IMR-90 (cell line): Measurements from ENCODE around the gene CDK15. TPM values are rescaled to one million over a fixed set of nuclear protein-coding genes. Genes with fewer than 3 reads are reported as not detected.

ENCODE experiments used
- ATAC-seq: fragments of 200-7000 bp; cut with Tn5 transposase; 2 replicates; pipeline ENCODE4 v1.9.1; 2020; ENCODE audit warnings: low read depth, mild to moderate bottlenecking, moderate library complexity
- BruUV-seq: library from RNA; stranded (reverse); fragments of 400-500 nt; replicated peaks from 2 replicates; lab custom pipeline; 2021; lab: Mats Ljungman, UMichigan
- CTCF ChIA-PET: fragments of 300-600 bp; formaldehyde crosslinking; extraction: SDS; loops from one replicate; lab custom pipeline; 2021; ENCODE audit warnings: antibody characterized with exemption; lab: Yijun Ruan, JAX
- POLR2A ChIA-PET: fragments of 300-600 bp; sonication (Branson Sonifier 250); formaldehyde crosslinking; loops from one replicate; lab custom pipeline; 2022; ENCODE audit warnings: antibody characterized with exemption; ENCODE audit not compliant: unreplicated experiment; lab: Charles Lee
- DNase-seq: peaks from one replicate; pipeline ENCODE4 v3.0.0; 2013
- H2AFZ ChIP-seq: replicated peaks from 2 replicates; pipeline ENCODE3; 2013; ENCODE audit warnings: low read length, mild to moderate bottlenecking; ENCODE audit not compliant: poor library complexity
- H2AK5ac ChIP-seq: 2 replicates; pipeline ENCODE4 v1.6.1; 2013; ENCODE audit warnings: low read depth, low read length, inconsistent platforms
- H2AK9ac ChIP-seq: replicated peaks from 2 replicates; pipeline ENCODE3; 2013; ENCODE audit warnings: mild to moderate bottlenecking, low read depth, low read length, moderate library complexity; ENCODE audit not compliant: poor library complexity
- H2BK120ac ChIP-seq: 2 replicates; pipeline ENCODE4 v1.6.1; 2013; ENCODE audit warnings: low read depth, low read length, inconsistent platforms
- H2BK15ac ChIP-seq: 3 replicates; pipeline ENCODE4 v1.6.1; 2013; ENCODE audit warnings: low read depth, low read length, inconsistent platforms
- H2BK20ac ChIP-seq: 2 replicates; pipeline ENCODE4 v1.6.1; 2013; ENCODE audit warnings: low read depth, mild to moderate bottlenecking, inconsistent platforms, low read length, moderate library complexity
- H2BK5ac ChIP-seq: 2 replicates; pipeline ENCODE4 v1.6.1; 2013; ENCODE audit warnings: mild to moderate bottlenecking, low read depth, low read length, inconsistent platforms; ENCODE audit not compliant: poor library complexity, severe bottlenecking
- H3K14ac ChIP-seq: replicated peaks from 2 replicates; pipeline ENCODE4 v1.6.1; 2013; ENCODE audit warnings: low read depth, low read length, inconsistent platforms
- H3K18ac ChIP-seq: 2 replicates; pipeline ENCODE4 v1.6.1; 2013; ENCODE audit warnings: low read depth, low read length, control low read depth
- H3K23ac ChIP-seq: 2 replicates; pipeline ENCODE4 v1.6.1; 2013; ENCODE audit warnings: low read depth, low read length, inconsistent platforms
- H3K27ac ChIP-seq: 2 replicates; pipeline ENCODE4 v1.5.1; 2013; ENCODE audit warnings: mild to moderate bottlenecking, control low read depth, low read length; ENCODE audit not compliant: insufficient read depth
- H3K27me3 ChIP-seq: 2 replicates; pipeline ENCODE4 v1.6.1; 2013; ENCODE audit warnings: low read length; ENCODE audit not compliant: control insufficient read depth, insufficient read depth
- H3K36me3 ChIP-seq: 2 replicates; pipeline ENCODE4 v1.6.1; 2013; ENCODE audit warnings: low read length, mixed read lengths; ENCODE audit not compliant: control insufficient read depth, insufficient read depth
- H3K4ac ChIP-seq: 2 replicates; pipeline ENCODE4 v1.6.1; 2013; ENCODE audit warnings: low read depth, low read length, inconsistent platforms
- H3K4me1 ChIP-seq: 2 replicates; pipeline ENCODE4 v1.6.1; 2013; ENCODE audit warnings: low read length, mixed read lengths; ENCODE audit not compliant: control insufficient read depth, insufficient read depth
- H3K4me2 ChIP-seq: 2 replicates; pipeline ENCODE4 v1.6.1; 2013; ENCODE audit warnings: low read depth, mild to moderate bottlenecking, control low read depth, low read length, moderate library complexity
- H3K4me3 ChIP-seq: 2 replicates; pipeline ENCODE4 v1.5.1; 2013; ENCODE audit warnings: low read depth, mild to moderate bottlenecking, control low read depth, low read length, moderate library complexity; ENCODE audit not compliant: insufficient read depth
- H3K56ac ChIP-seq: 2 replicates; pipeline ENCODE4 v1.6.1; 2013; ENCODE audit warnings: low read length, inconsistent platforms; ENCODE audit not compliant: insufficient read depth; ENCODE audit errors: extremely low read depth
- H3K79me1 ChIP-seq, 2 experiments: 2 replicates each; pipeline ENCODE4 v1.6.1; 2013; ENCODE audit warnings: low read length in 2 of 2, inconsistent platforms in 1 of 2, low read depth in 1 of 2
- H3K9ac ChIP-seq: 2 replicates; pipeline ENCODE4 v1.6.1; 2013; ENCODE audit warnings: low read depth, low read length, control low read depth
- H3K9me1 ChIP-seq: 2 replicates; pipeline ENCODE4 v1.6.1; 2013; ENCODE audit warnings: low read length, inconsistent platforms; ENCODE audit not compliant: insufficient read depth
- H3K9me3 ChIP-seq: 2 replicates; pipeline ENCODE4 v1.6.1; 2013; ENCODE audit warnings: low read length; ENCODE audit not compliant: control insufficient read depth, insufficient read depth
- H4K20me1 ChIP-seq: 2 replicates; pipeline ENCODE4 v1.6.1; 2013; ENCODE audit warnings: low read length, inconsistent platforms; ENCODE audit not compliant: insufficient read depth
- H4K5ac ChIP-seq: 2 replicates; pipeline ENCODE4 v1.6.1; 2013; ENCODE audit warnings: mild to moderate bottlenecking, low read depth, low read length, control low read depth
- H4K8ac ChIP-seq, 2 experiments: 2 replicates each; pipeline ENCODE4 v1.6.1; 2013; ENCODE audit warnings: low read depth in 2 of 2, low read length in 2 of 2, control low read depth in 1 of 2, inconsistent platforms in 1 of 2
- H4K91ac ChIP-seq: 2 replicates; pipeline ENCODE4 v1.6.1; 2013; ENCODE audit warnings: low read depth, low read length, inconsistent platforms; ENCODE audit not compliant: insufficient read depth
- BHLHE40 ChIP-seq: fragments of 150-350 bp; IDR thresholded peaks from 2 replicates; pipeline ENCODE4 v1.6.1; 2016; ENCODE audit warnings: mild to moderate bottlenecking, low read depth, low read length
- CEBPB ChIP-seq: IDR thresholded peaks from 2 replicates; pipeline ENCODE4 v1.6.1; 2012; ENCODE audit warnings: low read depth, low read length, improper control_type of control experiment
- FOS ChIP-seq: fragments of 150-350 bp; IDR thresholded peaks from 2 replicates; pipeline ENCODE4 v1.6.1; 2016; ENCODE audit warnings: low read depth, low read length
- MAZ ChIP-seq: IDR thresholded peaks from 2 replicates; pipeline ENCODE4 v1.6.1; 2012; ENCODE audit warnings: low read depth, mild to moderate bottlenecking, low read length, improper control_type of control experiment, moderate library complexity, borderline replicate concordance
- MXI1 ChIP-seq: IDR thresholded peaks from 2 replicates; pipeline ENCODE4 v1.6.1; 2012; ENCODE audit warnings: low read depth, mild to moderate bottlenecking, low read length, moderate library complexity, borderline replicate concordance
- POLR2A ChIP-seq: IDR thresholded peaks from 2 replicates; pipeline ENCODE4 v1.6.1; 2012; ENCODE audit warnings: mild to moderate bottlenecking, low read depth, low read length
- RAD21 ChIP-seq: IDR thresholded peaks from 2 replicates; pipeline ENCODE4 v1.6.1; 2012; ENCODE audit warnings: low read length, improper control_type of control experiment
- RFX5 ChIP-seq: IDR thresholded peaks from 2 replicates; pipeline ENCODE4 v1.8.0; 2012; ENCODE audit warnings: low read depth, mild to moderate bottlenecking, low read length, moderate library complexity
- SMC3 ChIP-seq: fragments of 150-350 bp; IDR thresholded peaks from 2 replicates; pipeline ENCODE4 v1.6.1; 2016; ENCODE audit warnings: low read depth, mild to moderate bottlenecking, antibody characterized with exemption, low read length, moderate library complexity
- WGBS, 2 experiments: methylation state at CpG; one replicate each; pipeline versions ENCODE4 v1.1.5 to v1.1.7; 2013; ENCODE audit warnings: missing lambda C conversion rate in 2 of 2; ENCODE audit not compliant: insufficient read length in 1 of 2; ENCODE audit errors: extremely low coverage in 2 of 2; 5-methylcytosine and 5-hydroxymethylcytosine counted together
- dilution Hi-C: fragments of 300-500 bp; cut with HindIII; formaldehyde crosslinking; loops from one replicate; pipeline ENCODE4 v1.14.3; 2018; ENCODE audit warnings: low sequenced_read_pairs; ENCODE audit not compliant: unreplicated experiment
- in situ Hi-C: fragments of 300-500 bp; cut with MboI; formaldehyde crosslinking; loops from 3 replicates; pipeline ENCODE4 v1.14.3; 2019; ENCODE audit warnings: low sequenced_read_pairs, inconsistent platforms, mixed read lengths
- intact Hi-C: fragments of 100-400 bp; cut with micrococcal nuclease; formaldehyde crosslinking; loops from 2 replicates; pipeline ENCODE4 v1.10.0; 2022
- polyA plus RNA-seq, 3 experiments: library from polyadenylated mRNA; depleted of rRNA; stranded (reverse); fragments of >200 nt; gene quantifications; 2 replicates each; pipeline ENCODE4 v1.2.3, GENCODE V29; 2012; ENCODE audit warnings: low replicate concordance in 1 of 3
- total RNA-seq: library from RNA; depleted of rRNA; stranded (reverse); fragments of >200 nt; gene quantifications from 2 replicates; pipeline ENCODE4 v1.2.3, GENCODE V29; 2012

CDK15 gene
- total and polyA plus RNA-seq, 2 of the 4 experiments (the other 2 are of a cell fraction), result 16.1 to 33.0 TPM

- CTCF ChIA-PET, result interaction anchor here (0.8 kb wide), 1 partner anchor 302 kb away, joined by 3 read pairs; no protein-coding TSS in a partner anchor
- BruUV-seq, result no TSS peak
- H3K4ac ChIP-seq, result peak overlapping the region; percentile 53; the same call in 1 of the 2 replicates
Observed at GRCh38 chr2:201872591-201872990, 66.3 kb downstream of the CDK15 start.

More at GRCh38 chr2:201872591-201872990, 66.3 kb downstream of the CDK15 start:
- Histone ChIP-seq H4K20me1 (no peaks in the 10 kb centered on the region), H3K79me1 (peaks cover 6 to 9% of the 10 kb centered on the region in 2 experiments; a peak in 1 of 4 replicates), H2BK5ac (no peak overlapping the region), H3K27ac (no peak overlapping the region), H4K8ac (no peak overlapping the region), H3K56ac (no peak overlapping the region), H3K36me3 (no peaks in the 10 kb centered on the region; the same call in 1 of the 2 replicates), H2AK9ac (no peak overlapping the region), H2AFZ (no peak overlapping the region), H3K4me2 (no peak overlapping the region), H3K4me3 (no peak overlapping the region), H3K4me1 (peaks cover 2% of the 10 kb centered on the region; the same call in 1 of the 2 replicates), H4K91ac (no peak overlapping the region; the same call in 1 of the 2 replicates), H2BK20ac (no peak overlapping the region), H3K9me3 (no peaks in the 10 kb centered on the region), H3K18ac (peak overlapping the region; percentile 26; the same call in 1 of the 2 replicates), H2AK5ac (peak overlapping the region; percentile 3; the same call in 1 of the 2 replicates), H4K5ac (no peak overlapping the region), H2BK120ac (no peak overlapping the region), H2BK15ac (no peak overlapping the region; the same call in 2 of the 3 replicates), H3K14ac (0 out of 2 replicates have a peak overlapping the region, but pooled peaks have one; percentile 34), H3K27me3 (no peaks in the 10 kb centered on the region), H3K9me1 (no peaks in the 10 kb centered on the region; the same call in 1 of the 2 replicates), H3K9ac (no peak overlapping the region), H3K23ac (no peak overlapping the region)
- intact Hi-C loops (no loop called here), dilution Hi-C loops (no loop called here), in situ Hi-C loops (no loop called here)
- no CpG with 5 or more reads among the region's 6 CpGs for WGBS, 2 experiments
- POLR2A ChIA-PET, result no interaction called here
- no peak for TF ChIP-seq MAZ
- TF ChIP-seq POLR2A, result no peak
- no peak for TF ChIP-seq BHLHE40
- TF ChIP-seq RFX5, result no peak
- no peak for TF ChIP-seq FOS
- TF ChIP-seq MXI1, result no peak
- no peak for TF ChIP-seq SMC3
- TF ChIP-seq RAD21, result no peak
- no peak for TF ChIP-seq CEBPB
- ATAC-seq (no peak), DNase-seq (no peak)
